GM11168 (cell line): ENCODE results near the gene BTNL9.
"Not testable (repeated sequence)": the region's sequence is repeated elsewhere in the genome, so short reads cannot be mapped to it uniquely, and the experiment has no call there.

Experiments
- in situ Hi-C: fragments of 300-500 bp; cut with MboI; formaldehyde crosslinking; loops from one replicate; pipeline ENCODE4 v1.12.0; 2022; ENCODE audit warnings: low sequenced_read_pairs; ENCODE audit not compliant: unreplicated experiment

The BTNL9 gene

GRCh38 chr5:181042036-181042713 lies 2.1 kb downstream of the BTNL9 start:
- in situ Hi-C loops: no loop called here

DNA sequence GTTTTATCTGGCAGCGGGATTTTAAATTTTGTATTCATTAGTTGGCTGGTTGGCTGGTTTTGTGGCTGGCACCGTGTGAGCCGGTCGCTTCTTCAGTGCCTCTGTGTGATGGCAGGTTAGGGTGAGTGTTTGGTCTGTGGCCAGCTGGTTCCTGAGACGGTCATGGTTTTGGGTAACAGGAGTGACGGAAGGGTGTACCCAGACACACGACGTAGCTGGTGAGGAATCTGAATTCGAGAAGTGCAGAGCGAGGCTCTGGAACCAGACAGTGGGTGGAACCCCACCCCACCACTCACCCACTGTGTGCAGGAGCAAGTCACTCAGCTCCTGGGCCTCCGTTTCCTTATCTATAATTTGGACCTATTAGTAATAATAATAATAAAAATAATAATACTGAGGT lies 2.7 kb downstream of the BTNL9 start:
- in situ Hi-C loops: no loop called here

DNA sequence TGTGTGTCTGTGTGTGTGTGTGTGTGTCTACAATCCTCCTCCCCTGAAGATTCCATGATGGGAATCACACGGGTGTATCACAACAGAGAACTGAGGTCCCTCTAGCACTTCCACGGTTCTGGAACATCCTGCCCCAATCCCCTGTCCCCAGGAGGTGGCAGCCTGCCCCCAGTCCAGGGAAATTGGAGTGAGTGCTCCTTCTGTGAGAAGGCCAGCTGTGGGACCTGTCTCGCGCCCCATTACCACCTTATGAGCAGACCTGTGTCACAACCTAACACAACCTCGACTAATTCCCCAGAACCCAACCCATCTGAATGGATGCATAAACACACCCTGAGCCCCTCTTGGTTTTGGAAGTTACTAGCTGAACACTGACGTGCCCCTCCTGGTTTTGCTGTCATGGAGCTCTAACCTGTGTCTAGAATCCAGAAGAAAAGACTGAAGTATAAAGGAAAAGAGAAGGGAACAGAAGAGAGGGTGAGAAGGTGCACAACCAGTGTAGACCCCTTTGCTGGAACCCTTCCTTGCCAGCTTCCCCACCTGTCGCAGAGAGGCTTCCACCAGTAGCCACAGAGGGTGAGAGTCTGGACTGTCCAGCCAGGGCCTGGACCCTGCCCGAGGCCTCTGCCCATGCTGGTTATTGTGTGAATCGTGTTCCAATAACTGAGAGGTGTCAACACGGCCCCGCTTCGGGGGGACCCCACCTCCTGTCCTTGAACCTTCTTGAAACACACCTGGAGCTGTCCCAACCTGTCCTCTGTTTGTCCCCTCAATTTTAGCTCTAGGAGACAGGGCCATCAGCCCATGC lies 3.4 kb downstream of the BTNL9 start:
- in situ Hi-C loops: no loop called here

- in situ Hi-C loops: no loop called here
Observed at GRCh38 chr5:181044093-181044599, 4.1 kb downstream of the BTNL9 start.

DNA sequence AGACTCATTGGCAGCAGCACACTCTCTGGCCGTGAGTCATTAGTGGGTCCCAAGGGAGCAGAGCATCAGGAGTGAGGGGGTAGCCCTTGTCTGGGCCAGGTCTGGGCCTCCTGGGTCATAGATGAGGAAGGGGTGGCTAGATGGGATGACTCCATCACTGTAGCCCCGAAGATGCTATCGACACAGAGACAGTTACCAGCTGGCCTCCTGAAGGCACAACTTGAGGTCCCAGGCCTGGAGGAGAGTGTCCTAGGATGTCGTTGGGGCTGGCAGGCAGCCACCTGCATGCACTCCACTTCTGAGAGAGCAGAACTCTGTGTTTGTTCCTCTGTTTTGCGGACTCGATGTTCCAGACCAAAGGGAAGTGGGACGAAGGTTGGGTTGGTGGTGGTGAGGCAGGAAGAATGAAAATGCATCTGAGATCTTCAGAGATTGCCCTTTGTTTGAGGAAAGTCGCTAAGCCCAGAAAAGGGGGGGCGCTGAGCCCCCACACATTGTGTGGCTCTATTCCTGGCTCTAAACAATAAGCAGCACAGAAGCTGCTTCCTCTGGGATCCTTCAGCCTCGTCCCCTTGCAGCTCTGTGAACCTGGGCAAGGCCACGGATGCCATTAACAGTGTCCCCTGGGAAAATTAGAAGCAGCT lies 4.7 kb downstream of the BTNL9 start:
- in situ Hi-C loops: no loop called here

DNA sequence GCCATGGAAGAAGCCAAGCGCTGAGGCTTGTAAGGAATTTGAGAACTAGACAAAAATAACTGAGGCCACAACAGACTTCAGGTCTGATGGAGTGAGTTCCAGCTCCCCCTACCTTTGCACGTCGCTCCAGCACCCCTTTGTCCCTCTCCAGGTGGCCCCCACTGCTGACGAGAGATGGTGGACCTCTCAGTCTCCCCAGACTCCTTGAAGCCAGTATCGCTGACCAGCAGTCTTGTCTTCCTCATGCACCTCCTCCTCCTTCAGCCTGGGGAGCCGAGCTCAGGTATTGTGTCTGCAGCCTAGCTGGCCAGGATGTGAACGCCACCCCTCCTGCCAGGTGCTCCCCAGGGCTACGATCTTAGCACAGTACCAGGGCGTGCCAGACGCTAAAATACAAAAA lies 5.2 kb downstream of the BTNL9 start:
- in situ Hi-C loops: no loop called here

DNA sequence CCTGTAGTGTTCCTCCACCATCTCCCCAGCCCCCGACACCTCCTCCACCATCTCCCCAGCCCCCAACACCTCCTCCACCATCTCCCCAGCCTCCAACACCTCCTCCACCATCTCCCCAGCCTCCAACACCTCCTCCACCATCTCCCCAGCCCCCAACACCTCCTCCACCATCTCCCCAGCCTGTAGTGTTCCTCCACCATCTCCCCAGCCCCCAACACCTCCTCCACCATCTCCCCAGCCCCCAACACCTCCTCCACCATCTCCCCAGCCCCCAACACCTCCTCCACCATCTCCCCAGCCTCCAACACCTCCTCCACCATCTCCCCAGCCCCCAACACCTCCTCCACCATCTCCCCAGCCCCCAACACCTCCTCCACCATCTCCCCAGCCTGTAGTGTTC lies 5.8 kb downstream of the BTNL9 start:
- in situ Hi-C loops: not testable (repeated sequence)

DNA sequence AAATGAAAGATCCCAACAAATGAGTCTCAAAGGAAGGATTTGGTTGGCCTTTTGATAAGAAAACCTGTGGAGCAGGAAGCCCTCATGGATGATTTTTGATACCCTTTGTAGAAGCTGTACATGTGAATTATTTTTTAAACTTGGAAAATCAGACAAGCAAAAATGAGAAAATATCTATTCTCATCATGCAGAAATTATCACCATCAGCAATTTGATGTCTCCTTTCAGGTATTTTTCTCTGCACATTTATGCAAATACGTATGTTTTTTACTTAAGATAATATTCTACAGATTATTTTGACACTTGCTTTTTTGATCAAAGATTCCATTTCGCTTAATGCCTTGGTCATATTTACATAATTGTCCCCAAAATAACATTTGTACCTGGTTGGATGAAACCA lies 7.2 kb downstream of the BTNL9 start:
- in situ Hi-C loops: no loop called here

GRCh38 chr5:181047921-181048320 lies 7.9 kb downstream of the BTNL9 start:
- in situ Hi-C loops: no loop called here

- in situ Hi-C loops: no loop called here
Observed at GRCh38 chr5:181050016-181050415, 9.9 kb downstream of the BTNL9 start.

DNA sequence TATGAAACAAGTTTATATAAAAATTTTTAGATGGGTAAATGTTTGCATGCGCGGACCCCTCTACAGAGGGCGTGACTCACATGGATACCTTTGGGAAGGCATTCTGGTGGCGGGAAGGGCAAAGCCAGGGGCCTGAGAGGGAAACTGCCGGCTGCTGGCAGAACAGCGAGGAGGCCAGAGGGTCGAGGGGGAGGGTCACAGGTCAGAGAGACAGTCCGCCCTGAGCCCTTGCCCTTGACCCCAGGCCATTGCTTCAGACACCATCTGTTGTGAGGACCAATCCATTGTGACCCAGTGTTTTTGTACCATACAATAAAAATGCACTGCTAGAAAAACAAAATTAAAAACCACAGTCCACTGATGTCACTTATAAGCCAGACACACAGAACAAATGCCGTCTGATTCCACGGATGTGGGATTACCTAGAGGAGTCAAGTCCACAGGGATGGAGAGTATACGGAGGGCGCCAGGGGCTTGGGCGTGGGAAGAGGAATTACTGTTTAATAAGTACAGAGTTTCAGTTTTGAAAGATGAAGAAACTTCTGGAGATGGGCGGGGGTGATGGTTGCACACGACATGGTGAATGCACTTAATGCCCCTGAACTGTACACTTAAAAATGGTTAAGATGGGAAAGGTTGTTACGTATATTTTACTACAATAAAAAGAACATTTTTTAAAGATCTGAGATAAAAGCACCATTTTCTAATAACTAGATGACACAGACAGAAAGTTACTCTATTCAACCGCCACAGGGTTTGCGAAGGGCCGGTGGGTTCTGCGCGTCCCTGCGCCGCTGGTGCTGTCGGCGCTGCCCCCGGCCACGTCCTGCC lies 12.0 kb downstream of the BTNL9 start:
- in situ Hi-C loops: no loop called here

- in situ Hi-C loops: no loop called here
Observed at GRCh38 chr5:181052672-181053487, 12.8 kb downstream of the BTNL9 start.

- in situ Hi-C loops: no loop called here
Observed at GRCh38 chr5:181053488-181054121, 13.5 kb downstream of the BTNL9 start.

DNA sequence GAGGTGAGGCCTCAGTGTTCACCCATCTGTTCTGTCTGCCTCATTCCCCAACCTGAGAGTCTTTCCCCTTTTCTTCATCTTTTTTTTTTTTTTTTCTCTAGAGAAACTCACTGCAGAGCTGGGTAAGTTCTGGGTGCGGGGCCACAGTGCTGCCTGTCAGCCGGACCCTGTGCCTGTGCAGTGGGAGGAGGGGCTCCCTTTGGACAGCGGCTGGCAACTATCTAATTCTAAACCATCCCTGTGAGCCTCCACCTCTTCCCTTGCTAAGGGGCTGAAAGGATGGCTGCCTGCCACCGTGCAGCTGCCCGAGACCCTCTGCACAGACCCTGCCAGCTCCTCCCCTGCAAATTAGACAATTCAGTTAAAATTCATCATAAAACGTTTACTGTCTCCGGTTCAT lies 14.1 kb downstream of the BTNL9 start:
- in situ Hi-C loops: no loop called here

- in situ Hi-C loops: no loop called here
Observed at GRCh38 chr5:181054871-181055459, 14.9 kb downstream of the BTNL9 start.

DNA sequence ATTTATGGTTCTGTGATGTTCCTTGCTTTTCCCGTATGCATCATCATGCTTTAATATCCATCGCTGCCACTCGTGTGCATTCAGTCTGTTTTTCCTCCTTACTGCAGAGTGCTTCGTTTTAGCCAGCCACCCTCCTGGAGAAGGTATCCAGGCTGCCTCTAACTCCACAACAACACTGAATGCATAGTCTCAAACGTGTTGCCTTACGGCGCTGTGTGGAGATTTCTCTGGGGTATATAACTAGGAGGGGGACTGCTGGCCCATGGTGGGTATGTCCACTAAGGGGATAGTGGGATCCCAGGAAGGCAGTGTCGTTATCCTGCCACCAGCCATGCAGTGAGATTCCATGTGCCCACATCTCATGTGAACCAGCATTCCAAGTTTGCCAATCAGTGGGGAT lies 16.4 kb downstream of the BTNL9 start:
- in situ Hi-C loops: no loop called here

DNA sequence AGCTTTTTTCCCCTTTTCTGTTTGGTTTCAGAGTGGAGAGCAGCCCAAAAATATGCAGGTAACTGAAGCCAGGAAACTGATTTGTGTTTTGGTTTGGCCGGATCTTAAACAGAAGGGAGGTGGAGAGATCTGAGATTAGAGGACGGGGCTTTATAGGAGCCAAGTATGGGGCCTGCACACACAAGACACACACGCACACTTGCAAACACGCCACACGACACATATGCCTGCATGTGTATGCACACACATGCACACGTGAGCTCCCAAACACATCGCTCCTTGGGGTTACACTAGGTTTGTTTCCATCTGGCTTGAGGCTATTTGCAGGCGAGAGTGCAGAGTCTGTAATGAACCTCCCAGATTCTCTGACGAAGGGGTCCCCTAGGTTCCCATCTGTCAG lies 18.3 kb downstream of the BTNL9 start:
- in situ Hi-C loops: no loop called here

GRCh38 chr5:181058786-181059296 lies 18.8 kb downstream of the BTNL9 start:
- in situ Hi-C loops: no loop called here
